Cerebellar cortex (tissue), 1 donor: ENCODE results near the gene STAT5B.
"Not testable (repeated sequence)": the region's sequence is repeated elsewhere in the genome, so short reads cannot be mapped to it uniquely, and the experiment has no call there.

Source experiments
- DNase-seq: peaks from one replicate; pipeline ENCODE4 v3.0.0-alpha.2; 2015; ENCODE audit warnings: low spot score

Gene STAT5B

GRCh38 chr17:42233156-42233555 is 43.0 kb downstream of the STAT5B start:
- DNase-seq, result no peak

GRCh38 chr17:42230225-42230624 is 46.0 kb downstream of the STAT5B start:
- DNase-seq, result no peak

- no peak for DNase-seq
Observed at GRCh38 chr17:42227849-42228700, 48.1 kb downstream of the STAT5B start.

GRCh38 chr17:42225646-42226045 is 50.5 kb downstream of the STAT5B start:
- DNase-seq, result no peak

GRCh38 chr17:42224651-42225050 is 51.5 kb downstream of the STAT5B start:
- no peak for DNase-seq

- DNase-seq, result peak; percentile 53
Observed at GRCh38 chr17:42221886-42222745, 54.1 kb downstream of the STAT5B start.

- DNase-seq, result not testable (repeated sequence)
Observed at GRCh38 chr17:42219280-42219679, 56.9 kb downstream of the STAT5B start.

- no peak for DNase-seq
Observed at GRCh38 chr17:42214156-42214555, 62.0 kb downstream of the STAT5B start.

- DNase-seq, result no peak
Observed at GRCh38 chr17:42212382-42212781, 63.8 kb downstream of the STAT5B start.

- DNase-seq, result not testable (repeated sequence)
Observed at GRCh38 chr17:42211921-42212341, 64.3 kb downstream of the STAT5B start.

- DNase-seq, result no peak
Observed at GRCh38 chr17:42210046-42210445, 66.1 kb downstream of the STAT5B start.

- not testable (repeated sequence) for DNase-seq
Observed at GRCh38 chr17:42206153-42206612, 70.0 kb downstream of the STAT5B start.

GRCh38 chr17:42203354-42203753 is 72.8 kb downstream of the STAT5B start:
- no peak for DNase-seq

- DNase-seq, result no peak
Observed at GRCh38 chr17:42202696-42203095, 73.5 kb downstream of the STAT5B start.

- no peak for DNase-seq
Observed at GRCh38 chr17:42202159-42202558, 74.0 kb downstream of the STAT5B start.

GRCh38 chr17:42201458-42201772 is 74.8 kb downstream of the STAT5B start:
- DNase-seq, result no peak

GRCh38 chr17:42200706-42201457 is 75.3 kb downstream of the STAT5B start:
- DNase-seq, result peak; percentile 77

- DNase-seq, result no peak
Observed at GRCh38 chr17:42199416-42200011, 76.7 kb downstream of the STAT5B start.

- no peak for DNase-seq
Observed at GRCh38 chr17:42198897-42199296, 77.3 kb downstream of the STAT5B start.

GRCh38 chr17:42197564-42198156 is 78.5 kb downstream of the STAT5B start:
- no peak for DNase-seq
